DMS 273 (cell line): ENCODE measurements around the gene GATC.

ENCODE experiments used
- DNase-seq: peaks from one replicate; lab custom pipeline; 2025; ENCODE audit not compliant: unreplicated experiment; lab: John Stamatoyannopoulos, UW

Gene GATC

GRCh38 chr12:120469450-120470149 is 23.4 kb downstream of the GATC start, which contains the start of gene SRSF9:
SRSF9 (minus strand) TSS chr12:120469748; CDS start chr12:120469609, 139 bp downstream.
- DNase-seq: peak; percentile 97

- DNase-seq: peak; percentile 50
Measured at GRCh38 chr12:120470150-120470784, 24.0 kb downstream of the GATC start.

- DNase-seq: no peak
Measured at GRCh38 chr12:120472521-120472920, 26.3 kb downstream of the GATC start.

- DNase-seq: no peak
Measured at GRCh38 chr12:120473807-120474615, 27.8 kb downstream of the GATC start.

GRCh38 chr12:120474616-120474960 is 28.3 kb downstream of the GATC start:
- DNase-seq: peak; percentile 30

- no peak for DNase-seq
Measured at GRCh38 chr12:120475643-120476042, 29.4 kb downstream of the GATC start.

- DNase-seq: no peak
Measured at GRCh38 chr12:120479458-120479857, 33.2 kb downstream of the GATC start.

GRCh38 chr12:120480211-120480610 is 34.0 kb downstream of the GATC start:
- no peak for DNase-seq

- no peak for DNase-seq
Measured at GRCh38 chr12:120481022-120481767, 35.0 kb downstream of the GATC start.

GRCh38 chr12:120483621-120484020 is 37.4 kb downstream of the GATC start:
- no peak for DNase-seq

GRCh38 chr12:120485961-120486881 is 40.0 kb downstream of the GATC start:
- no peak for DNase-seq

GRCh38 chr12:120487552-120487951 is 41.3 kb downstream of the GATC start:
- peak; percentile 31 for DNase-seq

- DNase-seq: no peak
Measured at GRCh38 chr12:120488057-120488640, 41.9 kb downstream of the GATC start.

GRCh38 chr12:120489018-120489417 is 42.8 kb downstream of the GATC start:
- peak; percentile 10 for DNase-seq

GRCh38 chr12:120490325-120490724 is 44.1 kb downstream of the GATC start:
- DNase-seq: no peak

GRCh38 chr12:120490833-120491512 is 44.7 kb downstream of the GATC start:
- no peak for DNase-seq

GRCh38 chr12:120495186-120495730 is 49.0 kb downstream of the GATC start:
- peak; percentile 40 for DNase-seq

- DNase-seq: peak; percentile 96
Measured at GRCh38 chr12:120495731-120496412, 49.6 kb downstream of the GATC start, which contains the start of gene DYNLL1. DYNLL1 (plus strand) TSS chr12:120496113; CDS start chr12:120496422, 309 bp downstream.
